SIG-M5 treated with dmso at 0.1 percent for 504 hours (cell line): Measurements from ENCODE around the gene PGLYRP4.

Experiments
- DNase-seq: peaks from one replicate; lab custom pipeline; 2025; ENCODE audit not compliant: unreplicated experiment; lab: John Stamatoyannopoulos, UW

The PGLYRP4 gene

GRCh38 chr1:153293480-153293775 is 55.2 kb downstream of the PGLYRP4 start:
- no peak for DNase-seq

- no peak for DNase-seq
Measured at GRCh38 chr1:153292740-153293479, 55.7 kb downstream of the PGLYRP4 start.

- no peak for DNase-seq
Measured at GRCh38 chr1:153292185-153292584, 56.5 kb downstream of the PGLYRP4 start.

GRCh38 chr1:153291514-153291913 is 57.1 kb downstream of the PGLYRP4 start:
- DNase-seq: no peak

DNA sequence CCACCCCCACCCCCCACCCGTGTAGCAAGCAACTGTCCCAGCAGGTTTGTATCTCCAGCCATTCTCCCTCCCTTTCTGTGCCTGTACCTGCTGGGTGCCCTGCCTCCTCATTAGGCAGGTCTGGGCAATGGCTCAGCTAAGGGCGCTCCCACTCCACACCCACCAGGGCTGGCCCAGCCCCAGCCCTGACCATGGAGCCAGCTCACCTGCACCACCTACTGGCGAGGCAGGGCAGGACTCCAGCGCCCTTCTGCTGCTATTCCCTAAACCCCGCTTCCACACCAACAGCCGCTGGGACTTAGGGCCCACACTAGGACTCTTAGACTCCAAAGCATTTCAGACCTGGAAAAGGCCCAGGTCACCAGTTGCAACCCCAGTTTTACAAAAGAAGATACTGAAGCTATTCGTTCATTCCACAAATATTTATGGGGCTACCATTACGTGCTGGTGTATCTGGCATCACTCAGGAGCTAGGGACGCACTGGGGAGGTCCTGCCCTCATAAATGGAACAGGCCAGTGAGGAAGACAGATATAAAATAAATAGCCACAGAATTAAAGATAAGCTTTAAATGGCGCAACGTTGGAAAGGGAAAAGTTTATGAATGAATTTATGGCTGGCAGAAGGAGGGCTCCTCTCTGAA is 59.9 kb downstream of the PGLYRP4 start:
- peak; percentile 4 for DNase-seq
